Iris pigment epithelial cell (primary cell): ENCODE results near the gene MRC1.

ENCODE experiments used
- DNase-seq: peaks from one replicate; pipeline ENCODE4 v3.0.0-alpha.2; 2011; ENCODE audit warnings: low read depth

Gene MRC1

DNA sequence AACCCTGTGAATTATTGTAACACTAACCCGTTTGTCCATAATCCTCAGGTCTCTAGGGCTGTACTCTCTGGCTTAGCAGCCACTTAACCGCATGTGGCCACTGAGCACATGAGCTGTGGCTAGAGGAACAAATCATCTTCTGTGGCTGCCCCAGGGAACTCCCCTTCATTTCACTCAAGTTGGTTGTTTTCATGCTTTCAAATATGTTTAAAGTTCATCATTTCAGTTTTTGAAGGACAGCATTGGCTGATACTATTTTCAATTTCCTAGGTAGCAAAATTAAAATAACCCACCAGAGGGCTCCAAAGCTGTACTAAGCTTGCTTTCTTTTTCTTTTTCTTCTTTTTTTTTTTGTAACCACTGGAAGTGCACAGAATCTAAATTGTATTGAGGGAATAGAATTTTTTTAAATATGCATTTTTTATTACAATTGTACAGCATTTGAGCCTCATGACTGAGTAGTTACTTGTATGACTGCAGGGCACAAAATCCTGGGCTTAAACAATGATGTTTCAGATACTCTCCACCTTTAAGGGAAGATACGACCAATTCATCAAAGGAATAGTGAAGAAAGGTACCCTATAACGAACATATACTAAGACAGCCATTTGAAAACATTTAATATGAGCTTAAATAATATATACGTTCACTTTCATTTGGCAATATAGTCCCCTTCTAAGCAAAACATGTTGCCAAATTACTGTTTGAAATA lies 38.6 kb downstream of the MRC1 start:
- peak; percentile 57 for DNase-seq

DNA sequence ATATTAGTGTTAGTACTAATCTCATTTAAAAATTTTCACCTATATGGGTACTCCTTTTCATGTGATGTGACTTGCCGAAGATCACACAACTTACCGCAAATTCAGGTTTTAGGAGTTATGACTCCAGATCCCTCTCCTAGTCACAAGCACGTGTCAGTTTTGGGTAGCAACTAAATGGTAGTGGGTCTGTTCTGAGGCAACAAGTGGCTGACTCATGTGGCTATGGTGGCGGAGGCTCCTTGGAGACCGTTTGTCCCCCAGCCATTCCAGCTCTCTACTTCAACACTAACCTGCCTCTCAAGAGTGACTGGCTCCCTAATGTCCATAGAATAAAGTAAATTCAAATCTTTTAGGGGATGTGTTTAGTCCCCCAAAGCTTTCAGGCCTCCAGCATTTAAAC lies 39.5 kb downstream of the MRC1 start:
- no peak for DNase-seq

DNA sequence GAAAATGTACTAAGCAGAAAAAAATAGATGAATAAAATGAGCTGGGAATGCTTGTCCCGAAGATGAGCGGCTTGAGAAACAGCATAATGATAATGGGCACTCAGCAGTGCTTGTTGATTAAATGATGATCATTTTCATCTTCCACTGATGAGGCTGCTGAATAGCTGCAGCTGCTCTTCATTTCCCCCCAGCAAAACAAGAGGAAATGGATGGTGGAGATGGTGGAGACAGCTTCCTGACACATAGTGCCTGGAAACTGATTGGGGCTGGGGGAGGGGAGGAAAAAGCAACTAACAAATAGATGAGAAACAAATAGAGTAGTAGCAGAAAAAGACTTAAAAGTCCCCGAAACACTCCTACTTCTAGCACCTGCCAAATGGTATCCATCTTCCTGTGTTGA lies 41.4 kb downstream of the MRC1 start:
- DNase-seq, result no peak

DNA sequence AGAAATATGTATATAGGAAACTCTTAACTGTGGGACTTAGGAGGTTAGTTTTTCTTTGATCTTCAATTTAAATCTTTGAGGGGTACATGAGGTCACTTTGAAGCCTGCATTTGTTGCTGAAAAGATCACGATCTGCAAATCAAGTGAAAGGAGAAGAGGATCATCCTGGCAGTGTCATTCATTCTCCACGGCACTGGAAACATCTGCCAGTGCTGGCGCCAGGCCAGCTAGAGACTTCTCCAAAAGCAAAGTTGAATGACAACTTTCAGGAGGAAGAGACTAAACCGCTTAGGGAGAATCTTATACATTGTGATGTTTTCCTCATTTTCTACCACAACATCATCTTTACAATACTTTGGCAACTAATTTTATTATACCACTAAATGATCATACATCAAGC lies 42.5 kb downstream of the MRC1 start:
- DNase-seq, result no peak

DNA sequence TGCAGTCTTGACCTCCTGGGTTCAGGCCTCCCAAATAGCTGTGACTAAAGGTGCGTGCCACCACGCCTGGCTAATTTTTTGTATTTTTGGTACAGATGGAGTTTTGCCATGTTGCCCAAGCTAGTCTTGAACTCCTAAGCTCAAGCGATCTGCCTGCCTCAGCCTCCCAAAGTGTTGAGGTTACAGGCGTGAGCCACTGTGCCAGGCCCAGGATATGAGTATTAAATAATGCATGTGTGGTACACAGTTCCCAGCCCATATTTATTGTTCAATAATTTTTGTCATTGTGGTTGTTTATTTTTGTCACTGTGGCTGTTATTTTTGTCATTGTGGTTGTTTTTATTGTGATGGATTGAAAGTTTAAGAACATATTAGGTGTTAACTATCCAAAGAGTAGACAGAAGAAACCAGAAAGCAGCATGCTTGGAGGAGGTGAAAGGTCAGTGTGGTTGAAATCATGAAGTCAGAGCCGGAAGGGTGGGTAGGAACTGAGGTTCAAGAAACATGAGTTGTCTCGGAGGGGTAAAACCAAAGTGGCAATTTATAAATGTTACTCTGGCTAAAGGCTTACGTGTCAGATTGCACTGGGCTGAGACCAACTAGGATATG lies 45.0 kb downstream of the MRC1 start:
- DNase-seq, result no peak

DNA sequence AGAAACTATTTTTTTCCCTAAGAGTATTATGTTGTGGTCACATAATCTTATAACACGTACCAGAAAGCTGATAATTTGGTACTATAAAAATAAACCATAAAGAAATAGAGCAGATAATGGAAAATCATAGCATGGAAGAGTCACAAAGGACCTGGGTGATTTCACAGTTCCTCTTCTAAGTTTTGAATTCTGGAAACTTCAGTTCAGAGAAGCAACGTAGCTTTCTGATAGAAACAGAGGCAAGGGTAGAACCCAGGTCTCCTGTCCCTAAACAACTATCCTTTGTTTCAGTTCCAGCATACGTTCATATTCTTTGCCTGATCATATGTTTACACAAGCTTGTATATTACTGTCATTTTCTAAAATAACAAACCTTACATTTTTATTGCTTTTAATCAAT lies 47.9 kb downstream of the MRC1 start:
- DNase-seq, result no peak

DNA sequence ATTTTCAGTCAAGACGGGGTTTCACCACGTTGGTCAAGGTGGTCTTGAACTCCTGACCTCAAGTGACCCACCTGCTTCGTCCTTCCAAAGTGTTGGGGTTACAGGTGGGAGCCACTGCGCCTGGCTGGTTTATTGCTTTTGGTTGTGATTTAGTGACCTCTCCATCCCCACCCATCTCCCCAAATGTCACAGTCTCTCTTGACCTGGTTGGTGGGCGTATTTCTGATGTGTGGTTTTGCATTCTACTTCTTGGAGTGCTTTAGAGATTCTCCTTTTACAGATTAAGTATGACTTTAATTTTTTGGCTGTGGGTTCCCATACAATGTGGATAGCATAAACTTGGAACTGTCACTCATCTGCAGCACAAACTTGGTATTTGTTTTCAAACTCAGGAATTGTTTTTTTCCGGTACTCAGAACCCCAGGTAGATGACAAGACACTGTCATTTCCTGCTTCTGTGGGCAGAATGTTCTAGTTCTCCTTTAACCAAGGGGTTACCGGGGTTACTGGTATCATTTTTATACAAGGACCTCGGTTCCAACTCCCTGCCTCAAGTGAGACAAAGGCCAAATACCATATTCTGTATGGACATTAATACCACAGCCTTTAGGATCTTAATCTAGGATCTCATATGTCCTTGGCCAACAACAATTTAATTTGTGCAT lies 50.5 kb downstream of the MRC1 start:
- DNase-seq, result no peak

DNA sequence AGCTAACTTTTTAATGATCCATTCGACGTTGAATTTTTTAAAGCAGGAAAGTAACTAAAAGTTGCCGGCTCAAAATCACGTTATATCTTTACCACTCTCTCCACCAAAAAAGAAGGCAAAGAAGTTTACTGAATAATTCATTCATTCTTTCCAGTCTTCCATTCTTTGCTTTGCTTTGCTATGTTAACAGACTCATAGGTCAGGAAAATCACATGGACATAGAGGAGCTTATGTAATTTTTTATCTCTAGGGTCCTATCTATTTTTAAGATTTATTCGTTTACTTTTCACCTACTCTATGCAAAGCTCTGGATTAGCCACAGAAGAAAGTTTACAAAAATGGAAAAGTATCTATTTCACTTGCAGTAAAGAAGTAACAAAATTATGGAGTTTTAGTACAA lies 52.6 kb downstream of the MRC1 start:
- no peak for DNase-seq

DNA sequence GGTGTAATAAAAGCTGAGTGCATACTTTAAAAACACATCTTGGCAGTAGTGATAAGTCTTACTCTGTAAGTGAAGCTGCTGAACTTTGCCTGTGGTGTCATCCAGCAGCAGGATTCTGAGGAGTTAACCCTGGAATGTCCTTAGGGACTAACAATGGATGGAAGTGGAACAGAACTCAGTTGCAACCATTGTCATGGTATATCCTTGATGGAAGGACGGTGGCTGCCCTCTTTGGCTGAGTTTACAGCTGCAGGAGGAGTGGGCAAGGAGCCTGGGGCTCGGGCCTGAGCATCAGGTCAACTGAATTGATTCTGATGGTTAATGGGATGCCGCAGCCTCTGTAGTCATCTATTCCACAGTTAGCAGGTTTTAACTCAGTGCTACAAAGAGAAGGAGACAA lies 56.2 kb downstream of the MRC1 start:
- DNase-seq, result no peak

DNA sequence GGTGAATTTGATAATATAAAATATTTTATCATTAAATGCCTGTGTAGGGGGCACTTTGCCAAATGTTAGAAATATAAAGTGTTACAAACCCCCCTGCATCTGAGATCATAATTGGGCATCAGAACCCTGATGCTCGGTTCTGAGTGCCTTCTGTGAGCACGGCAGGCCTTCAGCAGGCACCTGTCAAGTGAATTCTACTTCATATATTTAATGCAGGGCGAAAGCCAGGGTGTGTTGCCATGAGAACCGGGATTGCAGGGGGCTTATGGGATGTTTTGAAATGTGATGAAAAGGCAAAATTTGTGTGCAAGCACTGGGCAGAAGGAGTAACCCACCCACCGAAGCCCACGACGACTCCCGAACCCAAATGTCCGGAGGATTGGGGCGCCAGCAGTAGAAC lies 57.2 kb downstream of the MRC1 start:
- DNase-seq, result no peak

DNA sequence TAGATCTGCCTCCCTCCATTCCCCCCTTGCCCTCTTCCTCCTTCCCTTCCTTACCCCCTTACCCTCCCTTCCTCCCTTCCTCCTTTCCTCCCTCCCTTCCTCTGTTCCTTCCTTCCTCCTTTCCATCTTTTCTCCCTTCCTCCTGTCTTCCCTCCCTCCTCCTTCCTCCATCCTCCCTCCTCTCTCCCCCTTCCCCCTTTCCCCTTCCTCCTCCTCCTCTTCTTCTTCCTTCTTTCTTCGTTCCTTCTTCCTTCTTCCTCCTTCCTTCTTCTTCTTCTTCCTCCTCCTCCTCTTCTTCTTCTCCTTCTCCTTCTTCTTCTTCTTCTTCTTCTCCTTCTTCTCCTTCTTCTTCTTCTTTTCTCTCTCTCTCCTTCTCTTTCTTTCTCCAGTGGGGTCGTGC lies 57.9 kb downstream of the MRC1 start:
- DNase-seq, result no peak

DNA sequence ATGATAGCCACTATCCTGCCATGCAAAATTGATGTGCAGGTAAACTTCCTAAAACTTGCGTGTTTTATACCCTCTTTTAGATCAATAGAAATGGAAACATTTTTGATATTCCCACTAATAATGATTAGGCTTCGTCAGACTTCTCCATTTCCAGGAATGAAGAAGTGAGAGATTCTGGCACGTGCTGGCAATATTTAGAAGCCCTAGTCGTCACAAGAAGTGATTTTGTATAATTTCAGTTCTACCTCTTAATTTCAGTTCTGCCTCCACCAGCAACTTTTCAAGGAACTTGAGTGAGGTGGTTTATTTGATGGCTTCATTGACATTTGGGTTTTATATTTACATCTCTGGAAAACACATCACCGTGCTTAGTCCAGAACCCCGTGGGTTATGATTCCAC lies 61.9 kb downstream of the MRC1 start:
- DNase-seq, result no peak

DNA sequence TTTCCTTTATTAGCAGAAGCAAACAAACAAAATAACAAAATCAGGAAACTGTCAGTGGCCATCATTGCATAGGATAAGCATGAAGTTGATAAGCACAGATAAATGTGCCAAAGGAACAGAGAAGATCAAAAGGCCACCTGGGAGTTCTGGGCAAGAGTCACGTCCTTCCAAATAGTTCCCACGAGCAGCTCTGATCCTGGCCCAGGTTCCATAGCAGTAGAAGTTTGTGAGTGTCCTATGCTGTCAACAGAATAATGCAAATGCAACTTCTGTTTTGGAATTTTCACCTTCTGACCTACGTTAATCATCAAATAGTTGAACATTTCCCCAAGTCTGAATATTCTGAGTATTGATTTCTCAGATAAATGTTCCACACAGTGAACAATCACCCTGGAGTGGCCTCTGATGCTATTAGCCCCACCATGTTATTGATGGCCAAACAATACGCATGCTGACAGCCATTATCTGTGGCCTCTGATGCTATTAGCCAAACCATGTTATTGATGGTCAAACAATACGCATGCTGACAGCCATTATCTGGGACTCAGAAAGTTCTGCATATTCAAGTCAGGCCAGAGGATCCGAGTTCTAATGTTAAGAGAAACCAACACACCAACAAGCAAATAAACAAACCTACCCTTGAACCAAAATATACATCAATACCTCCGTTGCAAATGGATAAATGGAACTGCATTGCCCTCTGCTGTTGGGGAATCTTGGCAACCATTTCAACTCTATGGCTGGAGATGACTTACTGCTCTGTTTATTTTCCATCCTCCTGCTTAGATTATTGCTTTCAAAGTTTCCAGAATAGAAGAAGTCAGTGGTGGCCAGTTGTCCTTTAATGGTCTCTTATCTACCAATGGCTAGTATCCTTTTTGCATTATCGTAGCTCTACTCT lies 63.3 kb downstream of the MRC1 start:
- peak; percentile 30 for DNase-seq

DNA sequence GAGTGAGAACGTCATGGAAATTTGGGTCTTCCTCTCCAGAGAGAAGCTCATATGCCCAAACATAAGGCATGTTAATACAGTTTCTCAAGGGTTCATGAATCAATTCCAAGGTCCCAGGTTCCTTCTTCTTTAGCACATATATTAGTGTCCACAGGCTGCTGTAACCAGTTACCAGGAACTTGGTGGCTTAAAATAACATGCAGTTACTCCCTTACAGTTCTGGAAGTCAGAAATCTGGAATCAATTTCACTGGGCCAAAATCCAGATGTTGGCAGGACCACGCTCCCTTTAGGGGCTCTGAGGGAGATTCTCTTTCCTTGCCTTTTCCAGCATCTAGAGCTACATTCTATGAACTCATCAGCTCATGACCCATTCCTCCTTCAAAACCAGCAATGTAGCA lies 64.8 kb downstream of the MRC1 start:
- DNase-seq, result no peak

DNA sequence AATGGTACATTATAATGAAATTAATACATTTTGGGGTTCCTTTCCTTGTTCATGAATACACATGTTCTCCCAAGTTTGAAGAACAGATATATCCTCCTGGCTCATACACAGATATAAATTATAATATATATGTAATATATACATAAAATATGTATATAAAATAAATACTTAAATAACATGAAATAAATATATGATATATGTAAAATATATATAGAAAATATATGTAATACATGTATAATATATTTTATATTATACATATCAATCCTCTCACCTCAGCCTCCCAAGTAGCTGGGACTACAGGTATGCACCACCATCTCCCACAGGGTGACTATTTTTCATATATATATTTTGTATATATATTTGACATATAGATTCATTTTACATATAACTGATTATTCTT lies 68.0 kb downstream of the MRC1 start:
- DNase-seq, result no peak

DNA sequence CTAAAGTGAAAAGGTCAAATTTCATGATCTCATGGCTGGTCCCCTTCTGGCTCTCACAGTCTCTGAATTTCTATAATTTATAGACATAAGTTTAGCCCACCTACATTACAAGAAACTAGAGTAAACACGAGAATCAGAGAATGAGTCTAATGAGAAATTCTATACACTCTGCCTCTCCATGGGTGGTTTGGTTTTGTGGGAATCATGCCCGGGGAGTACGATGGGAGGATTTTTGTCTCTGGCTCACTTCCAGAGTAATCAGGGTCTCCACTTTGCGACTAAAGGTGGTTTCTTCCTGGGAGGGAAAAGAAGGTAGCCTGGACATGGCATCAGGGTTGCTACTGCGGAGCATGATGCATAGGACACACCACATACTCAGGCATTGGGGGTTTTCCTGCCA lies 69.7 kb downstream of the MRC1 start:
- DNase-seq, result no peak

DNA sequence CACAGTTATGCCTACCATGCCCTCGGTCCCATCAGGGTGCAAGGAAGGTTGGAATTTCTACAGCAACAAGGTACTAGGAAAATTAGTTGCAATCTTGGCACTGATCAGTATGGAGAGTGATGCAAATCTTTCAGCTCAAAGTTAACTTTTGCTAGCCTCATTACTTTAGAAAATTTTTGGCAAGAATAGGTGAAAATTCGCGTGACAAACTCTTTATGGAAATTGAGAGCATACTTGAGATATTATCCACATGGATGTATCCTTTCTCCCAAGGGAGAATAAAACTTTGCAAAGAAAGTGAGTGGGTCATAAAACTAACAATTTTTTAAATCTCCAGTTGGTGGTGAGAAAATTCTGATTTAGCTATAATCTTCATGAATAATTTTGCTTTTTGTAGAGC lies 71.5 kb downstream of the MRC1 start:
- no peak for DNase-seq

DNA sequence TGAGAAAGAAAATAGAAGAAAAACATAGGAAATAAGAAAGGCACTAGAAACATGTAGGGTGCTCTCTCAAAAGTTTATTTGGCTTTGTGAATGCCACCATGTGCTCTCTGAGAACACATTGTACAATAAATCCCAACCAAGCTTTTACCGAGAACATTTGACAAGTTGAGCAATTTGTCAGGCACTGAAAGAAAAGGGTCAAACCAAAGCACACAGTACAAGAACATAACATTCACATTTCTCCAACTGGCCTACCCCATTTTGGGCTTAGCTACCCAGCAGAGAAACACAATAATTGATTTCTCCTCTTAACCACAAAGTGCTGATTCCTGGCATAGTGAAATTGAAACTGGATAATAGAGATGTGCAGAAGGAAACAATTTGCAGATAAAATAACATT lies 73.4 kb downstream of the MRC1 start:
- peak; percentile 66 for DNase-seq

DNA sequence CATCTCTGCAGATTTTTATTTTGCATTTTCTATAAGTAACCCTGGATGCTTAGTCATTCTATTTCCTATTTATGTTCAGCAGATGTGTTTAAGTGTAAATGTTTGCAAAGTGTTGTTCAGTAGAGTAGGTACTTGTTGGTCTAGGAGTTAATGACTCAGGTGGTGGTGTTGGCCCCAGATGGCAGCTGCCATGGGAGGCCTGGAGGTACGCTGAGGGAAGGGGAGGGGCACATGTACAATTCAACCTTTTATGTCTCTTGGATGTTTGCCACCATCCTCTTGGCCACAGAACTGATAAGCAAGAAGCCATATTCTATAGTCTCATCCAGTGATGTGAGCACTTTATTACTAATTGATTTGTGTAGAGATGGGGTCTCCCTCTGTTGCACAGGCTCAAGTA lies 74.5 kb downstream of the MRC1 start:
- peak; percentile 2 for DNase-seq

DNA sequence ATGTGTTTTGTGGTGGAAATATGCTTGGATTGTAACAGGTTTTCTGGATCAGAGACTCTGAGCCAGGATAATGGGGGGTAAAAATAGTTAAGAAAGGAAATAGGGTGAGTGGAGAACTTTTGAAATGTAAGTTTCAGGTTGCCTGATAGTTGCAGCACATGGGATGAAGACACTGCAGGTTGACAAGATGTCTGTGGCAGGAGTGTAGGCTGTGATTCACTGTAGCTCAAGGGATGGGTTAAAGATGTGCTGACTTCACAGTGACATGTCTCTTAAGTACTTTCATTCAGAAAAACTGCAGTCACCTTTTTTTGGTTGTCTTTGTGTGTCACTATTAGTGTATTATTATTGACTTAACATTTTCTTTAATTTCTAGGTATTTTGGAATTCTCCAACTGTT lies 79.0 kb downstream of the MRC1 start:
- no peak for DNase-seq

DNA sequence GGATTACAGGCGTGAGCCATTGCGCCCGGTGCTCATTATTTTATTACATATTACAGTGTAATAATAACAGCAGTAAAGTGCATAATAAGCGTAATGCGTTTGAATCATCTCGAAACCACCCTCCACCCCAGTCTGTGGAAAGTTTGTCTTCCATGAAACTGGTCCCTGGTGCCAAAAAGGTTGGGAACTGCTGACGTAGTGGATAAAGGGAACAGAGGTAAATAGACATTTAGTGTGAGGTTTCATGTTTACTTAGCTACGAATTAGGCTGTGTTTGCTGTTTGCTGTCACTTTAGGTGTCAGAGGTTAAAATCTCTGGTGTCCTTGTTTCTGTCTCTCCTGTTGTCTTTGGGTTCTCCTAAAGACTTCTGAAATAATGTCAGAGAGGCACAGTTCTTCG lies 82.3 kb downstream of the MRC1 start:
- DNase-seq, result no peak

DNA sequence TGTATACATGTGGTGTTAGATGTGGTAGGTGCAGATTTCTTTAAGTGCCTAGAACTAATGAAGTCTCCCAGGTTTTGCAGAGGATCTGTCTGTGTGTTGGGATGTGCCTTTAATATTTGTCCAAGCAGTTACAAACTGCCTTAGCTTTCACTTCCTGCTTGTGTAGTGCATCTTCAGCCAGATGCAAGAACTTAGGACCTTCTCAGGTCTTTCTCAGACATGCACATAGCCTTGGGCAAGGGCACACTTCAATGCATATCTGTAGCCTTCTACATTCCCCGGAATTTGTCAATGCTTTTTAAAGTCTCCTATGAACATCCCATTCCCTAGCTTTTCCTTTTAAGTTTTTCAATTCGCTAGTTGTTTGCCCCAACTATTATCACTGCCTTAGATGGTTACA lies 95.4 kb downstream of the MRC1 start:
- DNase-seq, result no peak

DNA sequence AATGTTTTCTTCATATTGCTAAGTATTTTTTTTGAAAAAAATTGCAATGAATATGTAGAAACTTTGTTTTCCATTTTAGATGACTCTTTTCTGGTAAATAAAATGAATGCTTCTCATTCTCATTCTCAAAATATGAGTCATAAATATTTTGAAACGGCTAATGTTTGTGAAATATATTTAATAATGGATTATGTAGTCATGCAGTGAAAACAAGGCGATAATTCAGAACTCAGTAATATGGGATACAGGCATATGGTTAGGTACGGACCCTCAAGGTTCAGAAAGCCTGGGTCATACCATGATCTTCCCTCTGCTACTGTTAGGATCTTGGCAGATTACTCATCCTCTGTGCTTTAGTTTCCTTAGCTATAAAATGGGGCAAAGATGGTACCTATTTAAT lies 96.3 kb downstream of the MRC1 start:
- DNase-seq, result peak; percentile 44
